WTC11 (cell line): ENCODE data around the gene CBFB.

Experiments used
- GABPB1 ChIP-seq: sonication (generic); formaldehyde crosslinking; IDR thresholded peaks from 2 replicates; pipeline ENCODE4 v1.8.1; 2023; ENCODE audit warnings: mild to moderate bottlenecking, missing genetic modification reagents
- ZNF232 ChIP-seq: sonication (generic); formaldehyde crosslinking; IDR thresholded peaks from 2 replicates; pipeline ENCODE4 v1.8.0; 2022; ENCODE audit warnings: mild to moderate bottlenecking, missing genetic modification reagents

GRCh38 chr16:67116388-67117311 is 87.7 kb downstream of the CBFB start:
- TF ChIP-seq ZNF232 (CRISPR knock-in tag) (no peak), GABPB1 (CRISPR knock-in tag) (no peak)
